Lung (tissue), 10 donors: ENCODE data around the gene NUTM2G. TPM values are rescaled to one million over a fixed set of nuclear protein-coding genes. Genes with fewer than 3 reads are reported as not detected.
"Not testable (repeated sequence)": the region's sequence is repeated elsewhere in the genome, so short reads cannot be mapped to it uniquely, and the experiment has no call there.

Experiments used
- ATAC-seq: fragments of 200-7000 bp; cut with Tn5 transposase; one replicate; pipeline ENCODE4 v1.9.1; 2020; ENCODE audit warnings: moderate number of reproducible peaks; ENCODE audit not compliant: insufficient read depth, low FRiP score
- DNase-seq, 3 donors: peaks; one replicate each; pipeline ENCODE4 v3.0.0-alpha.2; 2013 to 2017
- H3K27ac ChIP-seq, 2 donors: one replicate each; pipeline ENCODE4 v1.5.1; 2013; ENCODE audit warnings: mild to moderate bottlenecking in 2 of 2, moderate library complexity in 2 of 2, control low read depth in 1 of 2, inconsistent platforms in 1 of 2, low read depth in 1 of 2, low read length in 1 of 2
- H3K27me3 ChIP-seq, 3 donors: one replicate each; pipeline ENCODE4 v1.5.1; 2013; ENCODE audit warnings: low read length in 2 of 3; ENCODE audit not compliant: control insufficient read depth in 3 of 3, insufficient read depth in 3 of 3
- H3K36me3 ChIP-seq, 4 donors: one replicate each; pipeline ENCODE4 v1.5.1; 2013; ENCODE audit warnings: low read length in 4 of 4, mild to moderate bottlenecking in 1 of 4, moderate library complexity in 1 of 4; ENCODE audit not compliant: control insufficient read depth in 4 of 4, insufficient read depth in 4 of 4
- H3K4me1 ChIP-seq, 5 donors: one replicate each; pipeline ENCODE4 v1.5.1; 2013; ENCODE audit warnings: low read length in 5 of 5, mild to moderate bottlenecking in 2 of 5, moderate library complexity in 1 of 5; ENCODE audit not compliant: control insufficient read depth in 5 of 5, insufficient read depth in 5 of 5
- H3K4me3 ChIP-seq: one replicate; pipeline ENCODE4 v1.5.1; 2013; ENCODE audit warnings: mild to moderate bottlenecking, control low read depth, moderate library complexity
- H3K9ac ChIP-seq, 2 donors: one replicate each; pipeline ENCODE4 v1.5.1; 2013; ENCODE audit warnings: low read length in 2 of 2, control low read depth in 1 of 2; ENCODE audit not compliant: insufficient read depth in 1 of 2
- H3K9me3 ChIP-seq, 4 donors: one replicate each; pipeline ENCODE4 v1.5.1; 2013; ENCODE audit warnings: low read length in 3 of 4, mild to moderate bottlenecking in 1 of 4, moderate library complexity in 1 of 4; ENCODE audit not compliant: control insufficient read depth in 4 of 4, insufficient read depth in 3 of 4
- WGBS, 2 donors: extraction: QIAGEN DNeasy Blood & Tissue Kit; methylation state at CpG; one replicate each; pipeline ENCODE4 v1.1.7; 2013; 5-methylcytosine and 5-hydroxymethylcytosine counted together
- polyA plus RNA-seq, 2 donors: library from polyadenylated mRNA; stranded (reverse); fragments of 200-250 nt; gene quantifications; one replicate each; pipeline ENCODE4 v1.2.1, GENCODE V29; 2013
- total RNA-seq, 2 donors: library from RNA; depleted of rRNA in 1 of 2; stranded (reverse); fragments of >200 nt in 1 of 2; gene quantifications; one replicate each; pipeline ENCODE4 v1.2.1, GENCODE V29; 2014 to 2021
- donor health status: Bipolar disorder and iron deficiency.
- donor health status: healthy.
- donor health status: DM: yes; HTN: yes; CAD: no.

Gene NUTM2G
- total and polyA plus RNA-seq, 4 donors: not detected

DNA sequence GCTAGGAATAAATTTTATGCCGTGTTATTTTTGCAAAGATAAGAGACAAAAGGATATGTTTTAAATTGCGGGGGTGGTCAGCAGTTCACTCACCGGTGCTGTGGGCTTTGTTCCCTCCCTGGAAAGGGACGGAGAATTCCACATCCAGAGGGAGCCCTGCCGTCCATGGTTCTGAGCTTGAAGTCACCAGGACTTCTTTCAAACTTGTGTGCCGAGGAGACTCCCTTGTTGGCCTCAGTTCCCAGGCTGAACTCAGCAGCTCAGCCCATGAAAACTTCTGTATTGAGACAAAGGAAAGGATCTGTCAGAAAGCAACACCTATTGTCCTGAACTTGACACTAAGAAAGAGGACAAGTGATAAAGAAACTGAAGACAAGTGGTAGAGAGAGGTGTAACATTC lies 10.1 kb upstream of the NUTM2G start:
- 86 to 97% methylated on average over 6 of the region's 6 CpGs for WGBS, 2 donors
- H3K27ac ChIP-seq: not testable (repeated sequence)

DNA sequence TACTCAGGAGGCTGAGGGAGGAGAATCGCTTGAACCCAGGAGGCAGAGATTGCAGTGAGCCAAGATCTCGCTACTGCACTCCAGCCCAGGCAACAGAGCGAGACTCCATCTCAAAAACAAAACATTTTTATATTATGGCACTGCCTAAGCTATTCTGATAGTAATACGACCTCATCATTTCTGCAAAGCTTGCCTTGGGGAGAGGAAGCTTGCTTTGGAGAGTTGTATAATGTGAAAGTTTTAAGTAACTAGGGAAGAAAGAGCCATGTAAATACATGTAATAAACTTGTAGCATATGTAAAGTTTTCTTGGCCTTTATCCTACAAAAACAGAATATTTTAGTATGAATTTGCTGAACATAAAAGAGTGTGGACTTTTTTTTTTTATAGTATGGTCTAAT lies 7.8 kb upstream of the NUTM2G start:
- not testable (repeated sequence) for H3K36me3 ChIP-seq, H3K4me1 ChIP-seq, H3K27me3 ChIP-seq, H3K9me3 ChIP-seq, H3K9ac ChIP-seq, ATAC-seq, H3K4me3 ChIP-seq, H3K27ac ChIP-seq, DNase-seq
- WGBS, 2 donors: 95% methylated on average over 4 of the region's 4 CpGs; no CpG with 5 or more reads in 1 of the 2 donors

More for the DNA sequence above, 10.1 kb upstream of the NUTM2G start:
- ATAC-seq, H3K27me3 ChIP-seq, H3K4me3 ChIP-seq, DNase-seq, H3K9ac ChIP-seq, H3K9me3 ChIP-seq, H3K36me3 ChIP-seq, H3K4me1 ChIP-seq: not testable (repeated sequence)

GRCh38 chr9:96925587-96925986 lies 3.1 kb upstream of the NUTM2G start:
- H3K27me3 ChIP-seq, ATAC-seq: not testable (repeated sequence)
- 80 to 96% methylated on average over 5 of the region's 5 CpGs for WGBS, 2 donors

DNA sequence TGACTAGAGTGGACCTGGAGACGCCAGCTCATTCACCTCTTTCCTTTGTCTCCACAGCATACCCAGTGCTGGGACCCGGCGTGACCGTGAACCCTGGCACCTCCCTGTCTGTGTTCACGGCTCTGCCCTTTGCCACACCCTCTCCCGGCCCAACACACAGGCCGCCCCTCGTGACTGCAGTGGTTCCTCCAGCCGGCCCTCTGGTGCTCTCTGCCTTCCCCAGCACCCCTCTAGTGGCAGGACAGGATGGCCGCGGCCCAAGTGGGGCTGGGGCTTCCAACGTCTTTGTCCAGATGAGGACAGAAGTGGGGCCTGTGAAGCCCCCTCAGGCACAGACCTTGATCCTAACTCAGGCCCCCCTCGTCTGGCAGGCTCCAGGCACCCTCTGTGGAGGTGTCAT lies 3.0 kb downstream of the NUTM2G start:
- H3K4me3 ChIP-seq, ATAC-seq, DNase-seq, H3K9me3 ChIP-seq, H3K36me3 ChIP-seq, H3K27me3 ChIP-seq, H3K4me1 ChIP-seq, H3K27ac ChIP-seq, H3K9ac ChIP-seq: not testable (repeated sequence)
- 63 to 89% methylated on average over 9 to 12 of the region's 13 CpGs for WGBS, 2 donors

More at GRCh38 chr9:96925587-96925986, 3.1 kb upstream of the NUTM2G start:
- not testable (repeated sequence) for DNase-seq, H3K9me3 ChIP-seq, H3K36me3 ChIP-seq, H3K4me1 ChIP-seq, H3K4me3 ChIP-seq, H3K27ac ChIP-seq, H3K9ac ChIP-seq

DNA sequence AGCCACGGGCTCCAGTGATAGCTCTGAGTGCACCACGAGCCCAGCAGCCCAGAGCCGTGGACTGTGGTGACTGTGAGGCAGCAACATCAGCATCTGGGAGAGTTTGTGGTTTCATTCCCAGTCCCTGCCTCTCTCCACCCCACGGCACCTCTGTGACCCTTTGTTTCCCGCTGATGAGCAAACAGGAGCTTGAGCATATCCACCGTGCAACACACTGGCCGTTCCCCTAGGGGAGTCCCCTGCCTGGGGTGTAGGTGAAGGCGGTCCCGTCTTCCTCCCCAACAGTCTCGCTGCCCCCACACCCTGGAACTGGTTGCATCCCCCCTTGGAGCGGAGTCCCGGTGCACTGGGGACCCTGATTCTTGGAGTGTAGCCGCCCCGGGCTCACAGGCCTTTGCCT lies 5.5 kb downstream of the NUTM2G start:
- not testable (repeated sequence) for H3K27me3 ChIP-seq, H3K4me1 ChIP-seq, H3K4me3 ChIP-seq, H3K27ac ChIP-seq, H3K9me3 ChIP-seq, DNase-seq, H3K9ac ChIP-seq, ATAC-seq, H3K36me3 ChIP-seq
- 84 to 92% methylated on average over 8 to 10 of the region's 14 CpGs for WGBS, 2 donors

DNA sequence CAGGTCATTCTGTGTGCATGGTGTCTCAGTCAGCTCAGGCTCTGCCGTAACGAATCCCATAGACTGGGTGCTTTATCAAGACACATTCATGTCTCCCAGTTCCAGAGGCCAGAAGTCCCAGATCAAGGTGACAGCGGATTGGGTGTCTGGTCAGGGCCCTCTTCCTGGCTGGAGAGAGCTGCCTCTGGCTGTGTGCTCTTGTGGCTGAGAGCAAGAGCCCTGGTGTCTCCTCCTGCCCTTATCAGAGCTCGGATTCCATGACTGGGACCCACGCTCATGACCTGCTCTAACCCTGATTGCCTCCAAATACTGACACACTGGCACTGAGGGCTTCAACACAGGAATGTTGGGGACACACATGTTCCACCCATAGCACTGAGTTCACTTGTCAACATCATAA lies 6.1 kb downstream of the NUTM2G start:
- not testable (repeated sequence) for H3K27me3 ChIP-seq, ATAC-seq, H3K4me1 ChIP-seq, H3K9me3 ChIP-seq, DNase-seq, H3K4me3 ChIP-seq, H3K9ac ChIP-seq, H3K27ac ChIP-seq, H3K36me3 ChIP-seq
- WGBS, 2 donors: 90 to 95% methylated on average over 4 of the region's 5 CpGs

GRCh38 chr9:96935401-96935800 lies 6.8 kb downstream of the NUTM2G start:
- not testable (repeated sequence) for H3K9me3 ChIP-seq, H3K9ac ChIP-seq, H3K4me1 ChIP-seq, H3K4me3 ChIP-seq, H3K36me3 ChIP-seq, H3K27ac ChIP-seq, ATAC-seq, DNase-seq, H3K27me3 ChIP-seq
- 88 to 98% methylated on average over 15 of the region's 15 CpGs for WGBS, 2 donors

- H3K9ac ChIP-seq, H3K27me3 ChIP-seq, H3K9me3 ChIP-seq, H3K4me1 ChIP-seq, H3K36me3 ChIP-seq, ATAC-seq, DNase-seq, H3K4me3 ChIP-seq, H3K27ac ChIP-seq: not testable (repeated sequence)
- WGBS, 2 donors: 86 to 93% methylated on average over 3 of the region's 3 CpGs
These were observed 8.8 kb downstream of the NUTM2G start for GRCh38 chr9:96937442-96937841.
